GM10248 (cell line): ENCODE results near the gene SCAP.

Experiments used
- CTCF ChIA-PET: fragments of 300-600 bp; sonication (Branson Sonifier 250); formaldehyde crosslinking; extraction: SDS; loops from one replicate; lab custom pipeline; 2021; ENCODE audit warnings: antibody characterized with exemption; lab: Yijun Ruan, JAX
- POLR2A ChIA-PET: fragments of 350-650 bp; sonication (Branson Sonifier 250); formaldehyde crosslinking; extraction: SDS; loops from one replicate; lab custom pipeline; 2020; ENCODE audit warnings: antibody characterized with exemption; lab: Yijun Ruan, JAX
- DNase-seq: peaks from one replicate; pipeline ENCODE4 v3.0.0; 2012; ENCODE audit errors: extremely low spot score
- CTCF ChIP-seq: IDR thresholded peaks from 2 replicates; pipeline ENCODE4 v1.5.1; 2012; ENCODE audit warnings: mild to moderate bottlenecking, low read depth; ENCODE audit errors: extremely low read depth, missing control alignments, control extremely low read depth

SCAP gene

GRCh38 chr3:47456984-47457383 is 18.8 kb downstream of the SCAP start:
- ChIA-PET POLR2A (no interaction called here), CTCF (interaction anchor here (0.8 to 2.7 kb wide), 6 partner anchors 9 to 35 kb away, joined by 3 to 14 read pairs (median 5); partner anchors contain the start of gene SCAP)
- no peak for DNase-seq
- TF ChIP-seq CTCF = no peak

- POLR2A ChIA-PET = no interaction called here
- DNase-seq = no peak
- no peak for TF ChIP-seq CTCF
- CTCF ChIA-PET = interaction anchor here (0.8 to 2.4 kb wide), 2 partner anchors 10 to 21 kb away, joined by 3 to 6 read pairs; no protein-coding TSS in a partner anchor
Observed at GRCh38 chr3:47455806-47456452, 19.8 kb downstream of the SCAP start.

- CTCF ChIA-PET = interaction anchor here (0.6 to 1.1 kb wide), 2 partner anchors 10 to 13 kb away, joined by 4 read pairs; no protein-coding TSS in a partner anchor
- TF ChIP-seq CTCF = no peak
- DNase-seq = no peak
- POLR2A ChIA-PET = no interaction called here
Observed at GRCh38 chr3:47452453-47453215, 23.1 kb downstream of the SCAP start.

- CTCF ChIA-PET = interaction anchor here (1.4 kb wide), 1 partner anchor 16 kb away, joined by 3 read pairs; no protein-coding TSS in a partner anchor
- DNase-seq = no peak
Observed at GRCh38 chr3:47444103-47444502, 31.6 kb downstream of the SCAP start.

GRCh38 chr3:47443611-47443995 is 32.1 kb downstream of the SCAP start:
- no peak for DNase-seq
- ChIA-PET CTCF (no interaction called here), POLR2A (no interaction called here)
- no peak for TF ChIP-seq CTCF

More at GRCh38 chr3:47444103-47444502, 31.6 kb downstream of the SCAP start:
- POLR2A ChIA-PET = no interaction called here
- TF ChIP-seq CTCF = no peak

GRCh38 chr3:47441796-47442551 is 33.8 kb downstream of the SCAP start:
- DNase-seq = no peak
- TF ChIP-seq CTCF = no peak
- CTCF ChIA-PET = interaction anchor here (0.8 to 1.9 kb wide), 4 partner anchors 15 to 80 kb away, joined by 3 to 9 read pairs (median 4); no protein-coding TSS in a partner anchor
- POLR2A ChIA-PET = no interaction called here
